Coronary artery (tissue), 2 donors: ENCODE measurements around the gene NPHP4.

Experiments used
- DNase-seq: peaks from one replicate; pipeline ENCODE4 v3.0.0-alpha.2; 2017; ENCODE audit warnings: low spot score
- H3K27ac ChIP-seq, 2 donors: fragments of 200-600 bp; sonication (generic); one replicate each; pipeline ENCODE4 v1.5.1; 2016 to 2019
- H3K4me3 ChIP-seq: fragments of 200-600 bp; sonication (generic); 2 replicates; pipeline ENCODE4 v1.5.1; 2016; ENCODE audit warnings: mild to moderate bottlenecking, moderate library complexity
- CTCF ChIP-seq: fragments of 200-600 bp; sonication (generic); IDR thresholded peaks from one replicate; pipeline ENCODE4 v1.5.1; 2019; ENCODE audit warnings: antibody characterized with exemption

NPHP4 gene

GRCh38 chr1:5969168-5969567 lies 23.1 kb downstream of the NPHP4 start:
- Histone ChIP-seq H3K4me3 (no peak overlapping the region), H3K27ac (no peak overlapping the region)
- DNase-seq, result no peak
- no peak for TF ChIP-seq CTCF

- TF ChIP-seq CTCF, result no peak
- H3K4me3 ChIP-seq, result no peak overlapping the region
- no peak for DNase-seq
Measured at GRCh38 chr1:5968161-5968736, 24.0 kb downstream of the NPHP4 start.

GRCh38 chr1:5967351-5968160 lies 24.7 kb downstream of the NPHP4 start:
- DNase-seq, result no peak
- no peak for TF ChIP-seq CTCF
- Histone ChIP-seq H3K27ac (peak overlapping the region in 1 of 2 donors; percentile 37), H3K4me3 (no peak overlapping the region)

More at GRCh38 chr1:5968161-5968736, 24.0 kb downstream of the NPHP4 start:
- peak overlapping the region in 1 of 2 donors; percentile 37 for H3K27ac ChIP-seq

GRCh38 chr1:5966543-5967205 lies 25.6 kb downstream of the NPHP4 start:
- H3K4me3 ChIP-seq, result no peak overlapping the region
- TF ChIP-seq CTCF, result no peak
- DNase-seq, result no peak
- no peak overlapping the region for H3K27ac ChIP-seq

- H3K27ac ChIP-seq, result no peak overlapping the region
- no peak for TF ChIP-seq CTCF
- no peak for DNase-seq
- no peak overlapping the region for H3K4me3 ChIP-seq
Measured at GRCh38 chr1:5965586-5966131, 26.6 kb downstream of the NPHP4 start.

- no peak for TF ChIP-seq CTCF
- no peak for DNase-seq
- no peak overlapping the region for H3K27ac ChIP-seq
- no peak overlapping the region for H3K4me3 ChIP-seq
Measured at GRCh38 chr1:5962265-5963105, 29.7 kb downstream of the NPHP4 start.
